HL-60 (cell line): ENCODE results near the gene FBN1.

Experiments used
- DNase-seq, 2 experiments: peaks; one replicate each; pipeline ENCODE4 v3.0.0-alpha.2; 2010 to 2020; ENCODE audit warnings: low read depth in 1 of 2, low spot score in 1 of 2
- H3K27ac ChIP-seq: fragments of 250-450 bp; sonication (Bioruptor Pico); replicated peaks from 2 replicates; pipeline ENCODE4 v1.5.1; 2020; ENCODE audit warnings: mild to moderate bottlenecking, moderate library complexity
- H3K27me3 ChIP-seq: fragments of 250-450 bp; sonication (Bioruptor Pico); 2 replicates; pipeline ENCODE4 v1.5.1; 2021; ENCODE audit warnings: mild to moderate bottlenecking, moderate library complexity; ENCODE audit not compliant: insufficient read depth, poor library complexity, severe bottlenecking
- H3K4me3 ChIP-seq: replicated peaks from 2 replicates; pipeline ENCODE4 v1.5.1; 2011; ENCODE audit warnings: mild to moderate bottlenecking, control low read depth, low read length; ENCODE audit not compliant: insufficient read depth
- CTCF ChIP-seq: IDR thresholded peaks from one replicate; pipeline ENCODE4 v1.5.1; 2011; ENCODE audit warnings: low read length, control low read depth, inconsistent platforms; ENCODE audit not compliant: insufficient read depth
- GABPA ChIP-seq: IDR thresholded peaks from 2 replicates; pipeline ENCODE4 v1.6.1; 2012; ENCODE audit warnings: low read depth
- POLR2AphosphoS5 ChIP-seq: IDR thresholded peaks from 2 replicates; pipeline ENCODE4 v1.6.1; 2012; ENCODE audit warnings: low read depth
- REST ChIP-seq: IDR thresholded peaks from 2 replicates; pipeline ENCODE4 v1.6.1; 2012; ENCODE audit warnings: low read depth; ENCODE audit not compliant: insufficient replicate concordance
- SPI1 ChIP-seq: IDR thresholded peaks from 2 replicates; pipeline ENCODE4 v1.6.1; 2012; ENCODE audit warnings: low read depth, mild to moderate bottlenecking, borderline replicate concordance

The FBN1 gene

GRCh38 chr15:48634893-48635292 lies 10.6 kb downstream of the FBN1 start:
- DNase-seq, result no peak
- Histone ChIP-seq H3K27ac (no peak overlapping the region), H3K4me3 (no peak overlapping the region), H3K27me3 (no peaks in the 10 kb centered on the region)
- no peak for TF ChIP-seq REST
- TF ChIP-seq GABPA, result no peak
- TF ChIP-seq CTCF, result no peak

DNA sequence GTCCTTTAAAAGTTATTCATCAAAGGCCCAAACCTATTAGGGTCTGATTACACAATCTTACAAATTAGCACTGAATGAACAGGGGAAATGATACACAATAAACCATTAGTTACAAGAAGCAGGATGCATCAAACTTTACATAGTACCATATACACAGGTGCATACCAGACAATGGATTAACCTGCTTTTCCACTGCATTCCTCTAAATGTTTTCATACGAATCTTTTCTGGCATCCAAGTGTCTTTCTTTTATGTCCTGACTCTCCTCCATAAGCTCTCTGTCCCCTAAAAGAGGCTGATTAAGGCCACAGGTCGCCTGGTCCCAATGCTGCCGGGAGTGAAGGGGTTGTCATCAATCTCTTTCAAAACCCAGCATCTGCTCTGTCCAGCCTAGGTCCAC lies 11.4 kb downstream of the FBN1 start:
- Histone ChIP-seq H3K4me3 (no peak overlapping the region), H3K27ac (no peak overlapping the region), H3K27me3 (no peaks in the 10 kb centered on the region)
- no peak for TF ChIP-seq GABPA
- TF ChIP-seq REST, result no peak
- TF ChIP-seq SPI1, result no peak
- no peak for TF ChIP-seq CTCF
- no peak for TF ChIP-seq POLR2AphosphoS5
- no peak for DNase-seq

DNA sequence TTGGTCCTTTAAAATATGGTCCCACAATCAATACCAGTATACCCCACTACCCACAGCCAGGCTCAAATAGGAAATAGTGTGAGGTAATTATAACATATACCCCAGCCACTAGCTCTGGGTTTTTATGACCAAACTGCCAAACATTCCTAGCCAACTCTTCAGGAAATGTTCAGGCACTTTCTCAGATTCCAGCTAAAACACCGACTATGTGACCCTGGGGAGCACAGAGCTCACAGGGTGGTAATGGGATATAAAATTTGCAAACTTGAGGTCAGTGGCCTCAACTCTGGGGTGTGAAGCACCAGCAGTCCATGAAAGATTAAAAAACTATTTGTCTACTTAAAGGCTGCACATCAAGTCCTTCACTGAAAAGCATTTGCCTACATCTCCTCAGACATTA lies 12.9 kb downstream of the FBN1 start:
- Histone ChIP-seq H3K27me3 (peaks cover 2% of the 10 kb centered on the region), H3K4me3 (no peak overlapping the region), H3K27ac (no peak overlapping the region)
- DNase-seq, result no peak
- TF ChIP-seq REST, result no peak
- no peak for TF ChIP-seq GABPA
- TF ChIP-seq POLR2AphosphoS5, result no peak
- TF ChIP-seq CTCF, result no peak
- TF ChIP-seq SPI1, result no peak
